ENCODE data around the gene APRT.
A peak's percentile ranks its signal among the peaks of the same experiment; 100 is the strongest.

The APRT gene

DNA sequence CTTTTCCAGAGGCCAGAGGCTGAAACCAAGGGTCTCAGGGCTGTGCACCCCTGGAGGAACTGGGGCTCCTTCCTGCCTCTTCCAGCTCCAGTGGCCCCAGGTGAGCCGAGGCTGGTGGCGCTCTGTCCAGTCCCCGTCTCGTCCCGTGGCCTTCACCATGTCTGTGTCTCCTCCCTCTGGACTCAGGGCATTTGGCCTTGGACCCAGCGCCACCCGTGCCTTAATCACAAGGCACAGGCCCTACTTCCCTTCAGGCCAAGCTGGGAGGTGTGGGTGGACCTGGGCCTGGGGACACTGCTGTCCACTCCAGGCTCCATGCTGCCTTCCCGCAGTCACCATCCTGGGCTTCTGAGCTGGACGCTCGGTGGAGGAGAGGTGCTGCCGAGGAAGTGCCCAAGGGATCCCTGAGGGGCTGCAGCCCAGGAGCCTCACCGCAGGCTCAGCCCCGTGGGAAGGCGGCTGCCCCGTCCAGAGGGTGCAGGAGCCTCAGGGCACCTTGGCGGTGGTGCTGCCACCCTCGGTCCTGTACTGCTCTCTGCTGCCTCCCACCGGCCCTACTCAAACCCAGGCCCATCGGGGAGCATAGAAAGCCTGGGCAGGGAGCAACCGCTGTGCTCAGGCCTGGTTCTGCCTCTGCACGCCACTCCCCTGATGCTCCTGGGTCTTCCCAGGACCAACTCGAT lies 9.6 kb upstream of the APRT start:
- DNase-seq, result no peak

DNA sequence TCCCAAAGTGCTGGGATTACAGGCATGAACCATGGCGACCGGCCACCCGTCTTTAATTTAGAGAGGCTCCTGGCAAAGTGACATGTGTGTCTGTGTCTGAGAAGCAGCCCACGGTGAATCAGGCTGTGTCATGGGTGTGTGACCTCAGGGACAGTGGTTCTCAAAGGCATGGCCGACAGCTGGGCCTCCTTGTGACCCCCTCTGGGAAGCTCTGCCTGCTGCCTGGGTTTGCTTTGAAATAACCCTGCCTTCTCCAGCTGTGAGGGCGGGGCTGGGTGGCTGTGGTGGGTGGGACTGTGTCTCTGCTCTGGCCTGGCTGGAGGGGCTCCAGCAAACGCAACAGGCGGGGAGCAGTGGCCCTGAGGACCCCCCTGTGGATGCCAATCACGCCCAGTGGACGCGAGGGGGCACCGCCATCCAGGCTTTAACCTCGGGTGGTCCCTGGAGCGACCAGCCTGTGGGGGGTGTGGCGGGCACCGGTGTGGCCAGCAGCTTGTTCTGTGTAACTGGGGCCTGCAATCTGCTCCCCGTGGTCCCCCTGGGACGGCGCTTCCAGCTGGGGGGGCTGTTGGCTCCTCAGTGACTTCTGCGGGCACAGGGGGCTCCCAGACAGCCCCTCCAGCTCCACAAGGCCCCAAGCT lies 8.8 kb upstream of the APRT start:
- DNase-seq, result no peak

DNA sequence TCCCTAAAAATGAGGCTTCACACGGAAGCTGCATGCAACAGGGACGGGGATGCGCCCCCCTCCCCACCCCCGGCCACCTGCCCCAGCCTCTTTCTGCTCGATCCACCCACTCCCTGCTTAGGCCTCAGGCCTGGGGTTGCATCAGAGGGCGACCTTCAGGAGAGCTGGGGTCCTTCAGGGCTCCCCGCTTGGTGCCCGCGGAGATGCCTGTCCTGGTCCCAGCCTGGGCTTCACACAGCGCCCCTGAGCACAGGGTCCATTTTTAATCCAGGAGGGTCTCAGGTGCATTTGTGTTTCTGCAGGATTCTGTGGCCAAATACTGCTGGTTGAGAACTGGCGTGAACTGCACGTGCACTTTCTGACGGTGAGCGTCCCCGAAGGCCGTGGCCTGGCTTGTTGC lies 7.4 kb upstream of the APRT start:
- DNase-seq, result no peak

DNA sequence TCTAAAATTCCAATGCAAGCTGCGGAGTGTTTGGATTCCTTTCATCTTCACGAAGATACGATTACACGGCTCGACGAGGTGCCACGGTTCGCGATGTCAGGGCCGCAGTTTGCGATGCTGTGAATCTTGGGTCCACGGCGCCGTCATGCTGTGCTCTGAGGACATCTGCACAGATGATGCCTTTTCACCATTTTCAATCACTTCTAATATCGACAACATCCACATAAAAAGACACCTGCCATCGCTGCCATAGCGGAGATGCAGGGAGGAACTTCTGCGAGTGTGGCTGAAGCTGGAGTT lies 6.8 kb upstream of the APRT start:
- DNase-seq, result no peak

DNA sequence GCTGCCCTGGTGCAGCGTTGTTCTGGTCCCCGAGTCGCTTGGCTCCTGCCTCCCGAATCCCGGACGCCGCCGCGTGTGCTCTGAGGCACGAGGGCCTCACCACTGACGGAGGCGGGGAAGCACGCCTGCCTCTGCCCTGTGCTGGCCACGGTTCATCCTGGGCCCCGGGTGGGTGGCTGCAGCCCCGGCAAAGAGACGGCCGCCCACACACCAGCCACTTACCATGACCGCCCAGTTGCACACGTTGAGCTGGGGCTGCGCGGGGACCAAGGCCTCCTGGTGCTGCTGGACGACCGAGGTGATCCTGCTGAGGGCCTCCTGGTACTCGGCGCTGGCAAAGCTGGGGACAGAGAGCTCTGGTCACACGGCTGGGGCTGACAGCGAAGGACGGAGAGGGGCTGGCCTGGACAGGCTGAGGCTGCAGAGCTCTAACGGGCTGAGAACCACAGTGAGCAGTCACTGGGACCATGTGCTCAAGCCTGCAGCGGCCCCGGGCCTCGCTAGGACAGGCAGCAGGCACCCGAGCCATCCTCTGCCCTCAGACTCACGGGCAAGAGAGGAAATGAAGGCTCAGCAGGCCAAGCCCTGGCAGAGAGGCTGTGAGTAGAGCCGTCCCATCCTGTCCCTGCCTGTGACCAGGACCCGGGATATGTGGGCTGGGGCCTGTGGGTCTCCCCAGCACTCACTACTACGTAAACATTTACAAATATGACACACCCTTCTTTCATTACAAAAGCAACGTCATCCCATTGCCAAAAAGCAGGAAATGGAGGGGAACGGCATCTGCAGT lies 6.3 kb upstream of the APRT start:
- DNase-seq, result no peak

DNA sequence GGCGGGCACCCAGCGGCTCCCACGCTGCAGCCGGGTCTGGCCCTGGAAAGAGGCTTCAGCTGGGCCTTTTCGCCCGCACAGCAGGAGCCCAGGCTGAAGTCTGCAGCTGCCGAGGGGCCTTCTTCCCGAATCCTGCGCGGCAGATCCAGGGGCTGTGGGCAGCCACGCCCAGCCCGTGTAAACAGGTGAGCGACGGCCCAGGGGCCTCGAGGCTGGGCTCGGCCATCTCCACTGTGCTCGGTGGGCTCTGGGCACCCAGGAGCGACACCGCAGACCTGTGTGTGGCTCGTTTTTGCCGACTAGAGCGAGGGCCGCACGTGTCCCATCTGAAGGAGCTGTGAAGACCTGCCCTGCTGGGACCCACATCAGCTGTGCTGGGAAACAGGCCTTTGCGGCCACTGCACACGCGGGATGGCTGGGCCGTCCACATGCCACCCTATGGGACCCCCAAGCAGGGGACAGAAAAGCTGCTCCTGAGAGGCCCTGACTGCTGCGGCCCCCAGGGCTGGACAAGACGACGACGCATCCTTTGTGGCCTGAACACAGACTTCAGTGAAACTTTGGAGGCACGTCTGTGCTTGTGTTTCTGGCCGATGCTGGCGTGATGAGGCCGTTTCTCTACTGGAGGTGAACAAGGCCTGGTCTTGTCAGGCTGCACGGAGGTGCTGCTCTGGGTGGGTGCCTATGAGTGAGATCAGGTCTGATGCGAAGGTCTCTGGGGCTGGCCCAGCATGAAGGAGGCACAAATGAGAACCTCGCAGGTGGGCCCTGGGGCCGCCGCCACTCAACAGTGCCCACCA lies 5.2 kb upstream of the APRT start:
- no peak for DNase-seq

DNA sequence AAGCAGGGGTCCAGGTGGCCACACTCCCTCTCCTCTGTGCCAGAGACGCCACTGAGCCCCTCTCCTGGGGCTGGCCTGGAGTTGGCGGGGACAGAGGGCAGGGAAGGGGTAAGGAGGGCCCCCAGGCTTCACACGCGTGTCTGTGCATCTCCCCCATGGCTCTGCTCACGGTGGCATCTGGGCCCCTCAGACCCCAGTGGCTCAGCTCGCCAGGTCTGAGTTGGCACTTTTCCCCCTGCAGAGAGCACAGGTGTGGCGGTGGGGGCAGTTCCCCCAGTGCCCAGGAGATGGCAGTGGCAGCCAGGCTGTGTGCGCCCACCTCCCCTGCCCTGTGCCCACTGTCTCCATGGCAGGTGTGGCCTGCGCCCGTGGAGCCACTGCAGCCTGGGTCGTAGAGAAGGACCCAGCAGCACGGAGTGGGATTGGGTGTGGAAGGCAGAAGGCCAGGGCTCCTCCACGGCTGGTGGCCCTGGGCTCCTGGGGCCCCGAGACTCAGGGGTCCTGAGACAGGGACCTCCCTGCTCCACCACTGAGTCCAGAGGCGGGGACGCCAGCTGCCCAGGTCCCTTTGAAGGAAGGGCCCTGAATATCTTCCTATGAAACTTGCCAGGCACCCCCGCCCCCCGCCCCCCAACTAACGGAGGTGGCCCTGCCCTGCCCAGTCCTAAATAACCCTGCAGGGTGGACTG lies 4.3 kb upstream of the APRT start:
- DNase-seq, result no peak

DNA sequence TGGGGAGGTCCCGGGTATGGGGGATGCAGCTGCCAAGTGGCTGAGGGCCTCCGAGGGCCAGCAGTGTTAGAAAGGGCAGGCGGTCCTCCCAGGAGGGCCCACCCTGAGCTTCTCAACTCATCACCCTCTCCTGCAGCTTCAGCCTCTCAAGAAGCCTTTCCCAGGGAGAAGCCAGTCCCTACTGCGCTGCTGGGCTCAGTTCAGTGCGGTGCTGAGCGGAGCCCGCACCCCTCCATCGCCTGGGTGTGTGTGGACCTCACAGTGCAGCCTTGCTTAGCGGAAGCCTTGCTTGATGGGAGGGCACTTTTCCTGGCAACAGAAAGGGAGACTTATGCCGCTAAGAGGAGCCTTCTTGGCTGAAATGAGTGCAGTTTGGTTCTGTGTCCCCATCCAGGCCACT lies 3.5 kb upstream of the APRT start:
- DNase-seq, result no peak

DNA sequence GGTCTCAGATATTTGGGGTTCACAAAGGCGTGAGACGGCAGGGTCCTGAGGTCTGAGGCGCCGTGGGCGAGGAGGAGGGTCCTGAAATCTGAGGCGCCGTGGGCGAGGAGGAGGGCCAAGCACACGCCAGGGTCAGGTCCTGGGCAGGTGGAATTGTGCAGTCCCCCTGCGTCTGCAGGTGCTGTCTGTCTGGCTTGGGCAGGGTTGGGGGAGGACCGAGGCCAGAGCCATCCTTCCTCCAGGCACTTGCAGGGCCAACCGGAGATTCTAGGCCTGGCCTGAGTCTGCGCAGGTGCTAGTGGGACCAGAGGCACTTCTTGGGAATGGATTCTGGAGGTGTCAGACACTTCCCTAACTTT lies 2.4 kb upstream of the APRT start:
- DNase-seq, result no peak

DNA sequence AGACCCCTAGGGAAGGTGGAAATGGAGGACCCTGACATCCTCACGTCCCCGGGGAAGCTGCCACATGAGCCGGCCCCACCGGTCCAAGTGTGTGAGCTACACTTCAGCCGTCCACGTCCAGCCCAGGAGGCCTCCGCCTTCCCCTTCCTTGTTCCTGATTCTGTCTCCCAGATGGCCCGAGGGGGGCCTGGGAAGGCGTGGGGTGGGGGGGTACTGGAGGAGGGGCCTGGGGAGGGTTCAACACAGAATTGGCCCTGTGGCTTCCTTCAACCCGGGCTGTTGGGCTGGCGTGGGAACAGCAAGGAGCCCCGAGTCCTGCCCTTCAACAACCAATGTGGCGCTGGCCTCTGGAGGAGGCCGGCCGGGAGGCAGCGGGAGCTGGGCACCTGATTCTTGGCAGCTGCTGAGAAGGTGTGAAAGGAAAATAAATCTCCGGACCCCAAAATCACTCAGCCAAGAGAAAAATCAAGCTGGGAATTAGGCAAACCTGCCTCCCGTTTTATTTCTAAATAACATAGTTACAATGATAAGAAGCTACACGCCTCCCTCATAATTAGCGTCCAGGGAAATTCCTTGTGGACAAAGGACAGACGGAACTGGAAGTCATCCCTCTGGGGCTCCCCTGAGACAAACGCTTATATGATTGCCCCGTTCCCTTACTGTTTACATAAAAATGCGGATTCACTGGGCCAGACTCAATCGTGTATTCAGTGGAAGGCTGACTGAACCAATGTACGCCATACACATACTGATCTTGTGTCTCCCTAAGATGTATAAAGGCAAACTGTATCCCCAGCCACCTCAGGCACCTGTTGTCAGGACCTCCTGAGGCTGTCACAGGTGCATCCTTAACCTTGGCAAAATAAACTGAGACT lies 1.8 kb upstream of the APRT start:
- DNase-seq, result no peak

DNA sequence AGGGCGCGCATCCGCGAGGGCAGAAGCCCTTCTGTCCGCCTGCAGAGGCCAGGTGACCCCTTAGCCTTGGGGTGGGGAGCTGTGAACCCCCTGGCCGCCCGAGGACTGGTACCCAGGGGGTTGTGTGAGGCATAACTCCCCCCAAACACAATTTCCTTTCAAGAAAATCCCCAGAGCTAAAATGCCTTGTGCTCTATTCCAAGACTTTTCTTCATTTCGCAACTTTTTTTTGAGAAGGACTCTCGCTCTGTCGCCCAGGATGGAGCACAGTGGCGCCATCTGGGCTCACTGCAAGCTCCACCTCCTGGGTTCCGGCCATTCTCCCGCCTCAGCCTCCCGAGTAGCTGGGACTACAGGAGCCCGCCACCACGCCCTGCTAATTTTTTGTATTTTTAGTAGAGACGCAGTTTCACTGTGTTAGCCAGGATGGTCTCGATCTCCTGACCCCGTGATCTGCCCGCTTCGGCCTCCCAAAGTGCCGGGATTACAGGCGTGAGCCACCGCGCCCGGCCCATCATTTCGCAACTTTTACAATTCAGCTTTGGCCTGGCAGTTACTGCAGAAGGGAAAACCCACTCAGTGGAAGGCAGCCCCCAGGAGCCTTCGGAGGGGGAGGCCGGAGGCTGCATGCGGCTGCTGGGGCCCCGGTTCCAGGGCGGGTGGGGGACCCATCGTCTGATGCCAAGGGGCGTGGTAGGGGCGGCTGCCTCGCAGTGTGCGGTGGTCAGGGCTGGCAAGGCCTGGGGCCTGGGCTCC lies 963 bp upstream of the APRT start:
- DNase-seq, result no peak

DNA sequence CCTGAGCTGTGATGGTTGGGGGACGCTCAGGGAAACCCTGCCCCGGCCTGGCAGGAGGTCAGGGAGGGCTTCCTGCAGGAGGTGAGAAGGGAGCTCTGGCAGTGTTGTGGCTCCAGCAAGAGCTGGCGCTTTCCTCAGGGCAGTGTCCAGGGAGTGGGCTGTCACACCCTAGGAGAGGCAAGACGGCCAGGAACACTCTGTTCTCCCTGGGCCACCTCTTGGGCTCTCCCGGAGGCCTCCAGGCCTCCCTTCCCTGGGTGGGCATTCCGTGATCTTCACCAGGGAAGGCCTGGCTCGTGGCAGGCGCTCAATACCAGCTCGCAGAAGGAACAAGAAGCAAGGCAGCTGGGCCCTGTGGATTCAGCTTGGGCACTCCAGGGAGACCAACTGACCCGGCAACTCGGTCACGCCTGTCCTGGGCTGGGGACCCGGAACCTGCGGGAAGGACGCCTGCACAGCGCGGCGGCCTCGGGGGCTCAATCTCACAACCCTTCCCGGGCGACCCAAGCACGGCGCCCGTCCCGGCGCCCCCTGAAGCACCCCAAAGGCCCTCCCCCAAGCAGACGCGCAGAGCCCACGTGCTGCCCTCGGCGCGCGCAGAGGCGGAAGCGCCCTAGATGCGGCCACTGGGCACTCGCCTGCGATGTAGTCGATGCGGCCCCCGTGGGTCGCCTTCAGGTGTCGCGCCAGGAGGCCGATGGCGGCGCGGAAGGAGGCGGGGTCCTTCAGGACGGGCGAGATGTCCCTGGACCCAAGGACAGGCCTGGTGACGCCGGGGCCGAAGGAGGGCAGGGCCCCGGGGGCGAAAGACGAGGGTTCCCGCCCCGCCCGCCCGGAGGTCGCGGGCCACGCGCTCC lies 588 bp downstream of the APRT start:
- peak; percentile 46 for DNase-seq

DNA sequence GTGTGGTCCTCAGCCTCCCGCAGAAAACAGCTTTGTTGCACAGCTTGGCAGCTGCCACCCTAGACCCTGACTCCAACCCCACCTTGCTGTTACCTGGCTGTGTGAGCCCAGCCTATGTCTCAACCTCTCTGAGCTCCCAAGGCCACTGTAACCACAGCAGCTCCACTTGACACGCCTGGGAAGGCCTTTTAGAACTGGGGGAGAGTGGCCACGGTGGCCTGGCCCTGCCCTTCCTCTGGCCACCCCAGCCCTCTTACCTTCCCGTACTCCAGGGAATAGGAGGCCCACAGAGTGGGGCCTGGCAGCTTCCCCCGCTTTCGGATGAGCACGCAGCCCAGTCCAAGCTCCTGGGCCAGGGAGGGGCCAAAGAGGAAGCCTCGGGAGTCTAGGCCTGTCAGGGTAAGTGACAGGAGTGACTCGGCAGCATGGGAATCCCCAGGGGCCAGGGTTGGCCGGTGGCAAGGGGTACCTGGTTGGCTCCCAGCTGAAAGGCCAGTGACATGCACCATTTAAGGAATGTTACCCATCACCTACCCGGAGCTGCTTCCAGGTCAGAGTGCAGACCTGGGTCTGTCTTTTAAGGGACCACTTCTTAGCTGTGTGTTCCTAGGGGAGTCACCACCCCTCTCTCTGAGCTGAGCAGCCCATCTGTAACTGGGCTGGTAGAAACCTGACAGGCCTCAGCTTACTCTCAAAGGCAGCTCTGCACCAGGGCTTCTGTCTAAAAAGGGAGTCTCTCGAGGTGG lies 1.4 kb downstream of the APRT start:
- DNase-seq, result no peak

DNA sequence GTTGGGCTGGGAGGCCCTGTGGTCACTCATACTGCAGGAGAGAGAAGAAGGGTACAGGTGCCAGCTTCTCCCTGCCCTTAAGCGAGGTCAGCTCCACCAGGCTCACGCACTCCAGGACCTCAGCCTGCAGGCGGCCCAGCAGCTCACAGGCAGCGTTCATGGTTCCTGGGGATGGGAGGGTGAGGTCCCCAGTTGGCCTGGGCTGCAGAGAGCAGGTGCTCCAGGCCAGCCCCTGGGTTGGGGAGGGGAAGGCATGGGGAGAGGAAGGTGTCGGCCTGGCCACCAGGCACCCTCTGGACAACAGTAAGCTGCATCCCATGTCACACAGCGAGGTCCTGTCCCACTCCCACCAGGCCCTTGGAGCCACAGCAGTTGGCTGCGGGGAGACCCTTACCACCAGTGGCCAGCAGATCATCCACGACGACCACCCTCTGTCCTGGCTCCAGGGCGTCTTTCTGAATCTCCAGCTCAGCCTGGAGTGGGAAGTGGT lies 2.0 kb downstream of the APRT start:
- DNase-seq, result no peak

DNA sequence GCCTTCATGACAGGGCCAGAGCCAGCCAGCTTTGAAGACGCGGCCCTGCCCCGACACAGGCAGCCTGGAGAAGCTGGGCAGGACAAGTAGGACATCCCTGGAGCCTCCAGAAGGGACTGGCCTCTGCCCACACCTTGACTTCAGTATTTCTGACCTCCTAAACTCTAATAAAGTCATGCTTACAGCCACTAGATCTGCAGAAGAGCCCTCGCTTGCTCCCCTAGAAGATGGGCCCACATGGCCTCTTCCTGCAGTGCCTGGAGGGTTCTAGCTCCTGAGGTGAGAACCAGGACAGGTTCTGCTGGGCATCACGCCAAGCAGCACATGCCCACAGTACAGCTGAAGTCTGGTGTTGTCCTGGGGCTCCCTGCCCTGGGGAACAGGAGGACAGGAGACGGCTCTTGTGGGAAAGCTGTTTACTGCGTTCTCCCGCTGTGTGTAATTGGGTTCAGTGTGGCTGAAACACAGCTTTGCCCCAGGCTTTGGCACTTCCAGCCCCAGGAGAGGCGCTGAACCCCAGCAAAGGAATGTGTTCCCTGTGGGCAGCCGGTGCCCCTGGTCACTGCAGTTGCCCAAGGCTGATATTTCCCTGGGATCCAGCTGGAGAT lies 2.6 kb downstream of the APRT start:
- no peak for DNase-seq

DNA sequence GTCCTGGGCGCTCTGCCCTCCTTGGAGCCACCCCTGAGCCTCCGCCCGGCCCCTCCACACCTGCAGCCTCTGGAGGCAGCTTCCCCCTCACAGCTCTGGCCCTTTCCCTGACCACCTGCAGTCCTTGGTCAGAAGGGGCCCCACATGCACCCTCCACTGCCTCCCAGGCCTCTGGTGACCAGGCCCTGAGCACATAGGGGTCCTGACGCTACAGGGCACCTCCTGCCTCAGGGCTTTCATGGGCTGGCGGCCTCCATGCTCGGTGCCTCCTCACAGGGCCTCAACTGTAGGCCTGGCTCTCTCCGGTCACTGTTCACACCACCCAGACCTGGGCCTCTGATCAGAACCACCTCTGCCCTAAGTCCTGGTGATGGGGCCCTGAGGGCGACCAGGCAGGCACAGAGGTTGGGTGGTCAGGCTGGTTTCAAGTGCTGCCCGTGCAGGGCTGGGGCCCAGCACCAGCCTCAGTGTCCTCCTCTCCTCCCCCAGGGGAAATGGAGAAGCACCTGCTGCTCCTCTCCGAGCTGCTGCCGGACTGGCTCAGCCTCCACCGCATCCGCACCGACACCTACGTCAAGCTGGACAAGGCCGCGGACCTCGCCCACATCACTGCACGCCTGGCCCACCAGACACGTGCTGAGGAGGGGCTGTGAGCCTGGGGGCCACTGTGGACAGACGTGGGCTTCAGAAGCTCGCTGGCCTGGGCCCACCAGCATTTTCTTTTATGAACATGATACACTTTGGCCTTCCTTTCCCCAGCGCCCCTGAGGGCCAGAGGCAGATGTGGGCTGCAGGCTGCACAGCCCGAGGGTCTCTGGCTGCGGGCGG lies 3.9 kb downstream of the APRT start:
- DNase-seq, result no peak

DNA sequence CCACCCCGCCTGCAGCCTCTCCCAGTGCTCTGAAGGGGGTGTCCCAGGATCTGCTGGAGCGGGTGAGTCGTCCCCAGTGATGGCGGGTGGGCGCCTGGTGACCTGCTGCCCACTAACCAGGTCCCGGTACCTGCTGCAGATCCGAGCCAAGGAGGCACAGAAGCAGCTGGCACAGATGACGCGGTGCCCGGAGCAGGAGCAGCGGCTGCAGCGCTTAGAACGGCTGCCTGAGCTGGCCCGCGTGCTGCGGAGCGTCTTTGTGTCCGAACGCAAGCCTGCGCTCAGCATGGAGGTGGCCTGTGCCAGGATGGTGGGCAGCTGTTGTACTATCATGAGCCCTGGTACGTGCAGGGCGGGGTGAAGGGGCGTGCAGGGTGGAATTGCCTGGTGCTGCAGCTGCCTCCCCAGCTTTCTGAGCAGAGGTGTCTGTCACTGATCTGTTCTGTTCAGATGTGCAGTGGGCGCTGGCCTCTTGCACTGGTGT lies 4.5 kb downstream of the APRT start:
- no peak for DNase-seq

Data from activated CD4-positive, alpha-beta T cell treated with anti-CD3 and anti-CD28 coated beads for 1 hour (primary cell).